ENCODE data around the gene DLGAP1.

GRCh38 chr18:4181882-4182568 lies 273.1 kb downstream of the DLGAP1 start:
- peak; percentile 23 to 55 (median 36) for TF ChIP-seq CTCF (IDR thresholded peaks at IDR 0.05)
- no peak for TF ChIP-seq POLR2A (IDR thresholded peaks at IDR 0.05)

All from right lobe of liver (tissue), 4 donors.